Thyroid gland (tissue), 4 donors: ENCODE measurements around the gene MX2. TPM values are rescaled to one million over a fixed set of nuclear protein-coding genes. Genes with fewer than 3 reads are reported as not detected.

Experiments
- DNase-seq, 2 donors: peaks; one replicate each; pipeline ENCODE4 v3.0.0-alpha.2; 2019
- H3K27ac ChIP-seq, 3 donors: fragments of 200-600 bp; sonication (generic); 1 replicate in 2 of 3; 2 replicates in 1 of 3; pipeline ENCODE4 v1.5.1; 2016 to 2019; ENCODE audit warnings: mild to moderate bottlenecking in 1 of 3, moderate library complexity in 1 of 3
- H3K27me3 ChIP-seq: fragments of 200-600 bp; sonication (generic); one replicate; pipeline ENCODE4 v1.5.1; 2019
- H3K36me3 ChIP-seq, 2 donors: fragments of 200-600 bp; sonication (generic); one replicate each; pipeline ENCODE4 v1.5.1; 2016 to 2019
- H3K4me1 ChIP-seq, 2 donors: fragments of 200-600 bp; sonication (generic); one replicate each; pipeline ENCODE4 v1.5.1; 2017 to 2019
- H3K4me3 ChIP-seq, 3 donors: fragments of 200-600 bp; sonication (generic); replicated peaks in 1 of 3; 1 replicate in 2 of 3; 2 replicates in 1 of 3; pipeline ENCODE4 v1.5.1; 2016; ENCODE audit warnings: mild to moderate bottlenecking in 1 of 3
- H3K9me3 ChIP-seq: fragments of 200-600 bp; sonication (generic); one replicate; pipeline ENCODE4 v1.5.1; 2017
- POLR2A ChIP-seq, 2 donors: fragments of 450-650 bp; IDR thresholded peaks; one replicate each; pipeline ENCODE4 v1.6.1; 2017; ENCODE audit warnings: antibody characterized with exemption in 2 of 2, mild to moderate bottlenecking in 2 of 2, moderate library complexity in 1 of 2
- WGBS, 2 donors: methylation state at CpG; one replicate each; pipeline ENCODE4 v1.1.5; 2017; 5-methylcytosine and 5-hydroxymethylcytosine counted together
- intact Hi-C: fragments of 100-400 bp; cut with DNase I; formaldehyde crosslinking; loops from one replicate; pipeline ENCODE4 v1.15.1; 2023
- total RNA-seq, 4 donors: library from RNA; depleted of rRNA; stranded (reverse); fragments of >200 nt; gene quantifications; one replicate each; pipeline ENCODE4 v1.2.3, GENCODE V29; 2016
- TF ChIP-seq, protein P1 (sequence below), 6 experiments: fragments of 200-600 bp in 3 of 6; fragments of 450-650 bp in 3 of 6; sonication (generic) in 3 of 6; IDR thresholded peaks; one replicate each; pipeline ENCODE4 v1.5.1; 2016 to 2019; ENCODE audit warnings: antibody characterized with exemption in 6 of 6, mild to moderate bottlenecking in 2 of 6, inconsistent platforms in 1 of 6, moderate library complexity in 1 of 6

Gene MX2
- total RNA-seq, 4 donors from 2014 or later = 3.0 to 19.8 (median 7.1) TPM

DNA sequence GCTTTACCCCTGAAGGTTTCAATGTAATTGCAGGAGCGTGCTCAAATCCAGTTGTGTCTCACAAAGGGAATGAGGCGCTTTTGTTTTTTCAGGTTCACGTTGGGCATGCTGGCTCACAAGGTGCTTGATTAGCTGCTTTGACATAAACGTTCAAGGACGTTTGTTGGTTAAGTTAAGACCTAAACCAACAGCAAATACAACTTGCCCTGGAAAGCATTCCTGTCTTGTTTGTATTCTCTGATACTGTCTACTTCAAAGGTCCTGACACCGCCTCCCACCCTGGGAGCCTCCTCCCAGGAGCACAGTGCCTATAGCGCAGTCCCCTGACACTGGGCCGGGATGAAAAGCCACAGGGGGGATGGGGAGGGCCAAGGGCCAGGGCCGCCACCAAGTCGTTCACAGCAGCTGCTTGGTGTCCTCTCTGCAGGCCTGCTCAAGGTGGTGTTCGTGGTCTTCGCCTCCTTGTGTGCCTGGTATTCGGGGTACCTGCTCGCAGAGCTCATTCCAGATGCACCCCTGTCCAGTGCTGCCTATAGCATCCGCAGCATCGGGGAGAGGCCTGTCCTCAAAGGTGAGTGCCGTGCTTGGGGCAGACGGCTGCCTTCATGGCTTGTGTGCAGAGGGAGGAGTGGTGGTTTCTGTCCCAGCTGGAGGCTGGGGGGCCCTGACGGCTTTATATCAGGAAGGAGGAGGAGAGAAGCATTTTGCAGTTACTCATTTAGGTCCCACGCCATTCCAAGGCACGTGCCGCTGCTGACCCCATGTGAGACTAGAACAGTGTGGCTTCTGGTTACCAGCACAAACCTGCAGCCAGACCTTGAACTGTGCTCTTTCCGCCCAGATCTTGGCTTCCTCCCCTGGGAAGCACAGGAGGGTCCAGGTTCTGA, 39.1 kb upstream of the MX2 start:
- TF ChIP-seq POLR2A (IDR thresholded peaks at IDR 0.05) = no peak
- TF ChIP-seq, protein P1, sequence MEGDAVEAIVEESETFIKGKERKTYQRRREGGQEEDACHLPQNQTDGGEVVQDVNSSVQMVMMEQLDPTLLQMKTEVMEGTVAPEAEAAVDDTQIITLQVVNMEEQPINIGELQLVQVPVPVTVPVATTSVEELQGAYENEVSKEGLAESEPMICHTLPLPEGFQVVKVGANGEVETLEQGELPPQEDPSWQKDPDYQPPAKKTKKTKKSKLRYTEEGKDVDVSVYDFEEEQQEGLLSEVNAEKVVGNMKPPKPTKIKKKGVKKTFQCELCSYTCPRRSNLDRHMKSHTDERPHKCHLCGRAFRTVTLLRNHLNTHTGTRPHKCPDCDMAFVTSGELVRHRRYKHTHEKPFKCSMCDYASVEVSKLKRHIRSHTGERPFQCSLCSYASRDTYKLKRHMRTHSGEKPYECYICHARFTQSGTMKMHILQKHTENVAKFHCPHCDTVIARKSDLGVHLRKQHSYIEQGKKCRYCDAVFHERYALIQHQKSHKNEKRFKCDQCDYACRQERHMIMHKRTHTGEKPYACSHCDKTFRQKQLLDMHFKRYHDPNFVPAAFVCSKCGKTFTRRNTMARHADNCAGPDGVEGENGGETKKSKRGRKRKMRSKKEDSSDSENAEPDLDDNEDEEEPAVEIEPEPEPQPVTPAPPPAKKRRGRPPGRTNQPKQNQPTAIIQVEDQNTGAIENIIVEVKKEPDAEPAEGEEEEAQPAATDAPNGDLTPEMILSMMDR (IDR thresholded peaks at IDR 0.05) = no peak
- no peaks in the 10 kb centered on the region for H3K36me3 ChIP-seq
- H3K4me1 ChIP-seq = no peaks in the 10 kb centered on the region
- H3K27ac ChIP-seq = no peak overlapping the region
- no peak for DNase-seq
- H3K27me3 ChIP-seq = no peaks in the 10 kb centered on the region
- 81 to 82% methylated on average over 20 to 22 of the region's 23 CpGs for WGBS, 2 donors
- intact Hi-C loops = no loop called here
- H3K9me3 ChIP-seq = no peaks in the 10 kb centered on the region
- no peak overlapping the region for H3K4me3 ChIP-seq

DNA sequence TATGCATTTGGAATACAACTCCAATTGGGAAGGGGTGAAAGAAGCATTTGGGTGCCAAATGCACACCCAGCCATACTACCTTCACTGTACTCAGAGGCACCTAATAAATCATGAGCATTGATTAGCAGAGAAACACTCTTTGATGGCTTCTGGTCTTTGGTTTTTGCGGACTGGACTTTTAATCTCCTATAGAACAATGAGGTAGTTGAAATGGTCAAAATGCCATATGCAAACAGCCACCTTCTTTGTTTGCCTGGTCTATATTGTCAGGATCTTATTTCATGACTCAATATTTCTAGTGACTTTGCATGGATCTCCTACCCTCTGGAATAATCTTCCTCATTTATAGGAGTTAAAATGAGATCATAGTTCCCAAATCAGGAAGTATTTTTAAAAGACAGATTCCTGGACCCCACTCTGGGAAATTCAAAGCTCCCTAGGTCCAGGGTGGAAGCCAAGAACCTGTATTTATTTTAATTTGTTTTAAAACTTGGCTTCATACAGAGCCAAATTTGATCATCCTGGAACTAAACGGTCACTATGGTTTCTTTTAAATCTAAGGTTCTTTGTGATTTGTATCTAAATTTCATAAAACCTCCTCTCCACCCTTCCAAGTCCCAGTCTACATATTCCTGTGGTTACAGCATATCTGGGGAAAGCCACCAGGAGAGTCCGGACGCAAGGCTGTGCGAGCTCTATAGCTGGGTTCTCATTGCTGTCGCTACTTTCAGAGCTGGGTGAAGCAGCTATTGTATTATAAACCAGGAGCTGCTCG, 36.5 kb upstream of the MX2 start:
- H3K27me3 ChIP-seq = no peaks in the 10 kb centered on the region
- no peak overlapping the region for H3K27ac ChIP-seq
- 82 to 87% methylated on average over 7 of the region's 7 CpGs for WGBS, 2 donors
- DNase-seq = no peak
- H3K4me3 ChIP-seq = no peak overlapping the region
- no peaks in the 10 kb centered on the region for H3K9me3 ChIP-seq
- H3K4me1 ChIP-seq = no peaks in the 10 kb centered on the region
- intact Hi-C loops = no loop called here
- H3K36me3 ChIP-seq = no peaks in the 10 kb centered on the region
- TF ChIP-seq, protein P1 (IDR thresholded peaks at IDR 0.05) = no peak
- TF ChIP-seq POLR2A (IDR thresholded peaks at IDR 0.05) = no peak

DNA sequence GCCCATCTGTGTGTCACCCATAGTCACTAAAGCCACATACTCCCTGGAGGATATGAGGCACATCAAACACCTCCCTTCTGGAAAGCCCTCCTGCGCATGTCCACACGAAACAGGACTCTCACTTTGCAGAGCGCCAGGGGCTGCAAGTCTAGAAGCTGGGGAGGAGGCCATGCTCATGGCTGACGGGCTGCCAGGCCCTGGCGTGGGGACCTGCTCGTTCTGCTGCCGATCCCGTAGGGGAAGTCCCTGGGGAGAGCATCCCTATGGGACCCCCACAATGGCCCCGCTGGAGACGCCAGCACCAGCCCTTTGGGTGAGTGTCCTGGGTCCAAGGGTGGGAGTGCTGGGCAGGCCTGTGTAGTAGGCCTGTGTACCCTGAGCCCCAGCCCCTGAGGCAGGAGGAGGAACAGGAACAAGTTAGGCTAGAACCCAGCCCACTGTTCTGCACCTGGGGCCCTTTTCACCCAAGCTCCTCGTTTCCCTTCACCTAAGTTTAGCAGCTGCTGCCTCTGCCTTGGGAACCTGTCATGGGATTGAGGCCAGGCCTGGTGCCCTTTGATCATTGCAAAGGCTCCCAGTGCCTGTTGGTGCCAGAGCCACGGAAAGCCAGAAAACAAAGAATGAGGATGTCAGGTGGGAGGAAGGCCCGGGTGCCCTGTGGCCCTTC, 35.3 kb upstream of the MX2 start:
- H3K27me3 ChIP-seq = no peaks in the 10 kb centered on the region
- H3K27ac ChIP-seq = no peak overlapping the region
- DNase-seq = no peak
- 75 to 95% methylated on average over 3 to 13 of the region's 13 CpGs for WGBS, 2 donors
- H3K36me3 ChIP-seq = no peaks in the 10 kb centered on the region
- H3K4me1 ChIP-seq = no peaks in the 10 kb centered on the region
- no peak overlapping the region for H3K4me3 ChIP-seq
- TF ChIP-seq, protein P1 (IDR thresholded peaks at IDR 0.05) = no peak
- H3K9me3 ChIP-seq = no peaks in the 10 kb centered on the region
- intact Hi-C loops = no loop called here

DNA sequence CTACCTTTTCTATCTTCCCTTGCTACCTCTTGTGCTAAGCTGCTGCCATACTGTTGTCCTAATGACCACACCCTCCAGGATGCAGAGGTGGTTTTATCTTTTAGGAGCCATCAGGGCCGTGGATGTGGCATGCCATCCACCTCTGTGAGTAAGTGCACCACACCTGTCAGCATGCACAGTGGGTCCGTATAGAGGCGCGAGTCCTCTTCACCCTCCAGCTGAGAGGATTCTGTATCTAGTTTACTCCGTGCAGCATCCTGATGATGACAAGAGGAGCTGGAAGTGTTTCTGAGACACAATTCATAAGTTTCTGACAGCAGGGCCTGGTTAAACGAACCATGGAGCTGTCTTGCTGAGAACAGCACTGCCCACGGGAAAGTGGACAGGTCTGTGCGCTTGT, 34.1 kb upstream of the MX2 start:
- Histone ChIP-seq H3K27ac (no peak overlapping the region), H3K27me3 (no peaks in the 10 kb centered on the region), H3K9me3 (no peaks in the 10 kb centered on the region), H3K4me3 (no peak overlapping the region), H3K4me1 (no peaks in the 10 kb centered on the region), H3K36me3 (no peaks in the 10 kb centered on the region)
- TF ChIP-seq, protein P1 (IDR thresholded peaks at IDR 0.05) = no peak
- TF ChIP-seq POLR2A (IDR thresholded peaks at IDR 0.05) = no peak
- WGBS, 2 donors = 87 to 89% methylated on average over 8 of the region's 8 CpGs
- no peak for DNase-seq
- intact Hi-C loops = no loop called here
